Adipocyte (in vitro differentiated cells): ENCODE results near the gene DCBLD2.

Experiments used
- DNase-seq: peaks from one replicate; pipeline ENCODE4 v3.0.0-alpha.2; 2015; ENCODE audit warnings: low read depth
- H3K27me3 ChIP-seq: replicated peaks from 2 replicates; pipeline ENCODE4 v1.7.0; 2013; ENCODE audit warnings: mild to moderate bottlenecking, low read length, moderate library complexity; ENCODE audit not compliant: control insufficient read depth, insufficient read depth
- H3K36me3 ChIP-seq: 2 replicates; pipeline ENCODE4 v1.7.0; 2013; ENCODE audit warnings: low read length, mild to moderate bottlenecking, moderate library complexity; ENCODE audit not compliant: control insufficient read depth, insufficient read depth, severe bottlenecking
- H3K4me1 ChIP-seq: 2 replicates; pipeline ENCODE4 v1.7.0; 2013; ENCODE audit warnings: mild to moderate bottlenecking, low read length, moderate library complexity; ENCODE audit not compliant: control insufficient read depth, insufficient read depth
- H3K4me3 ChIP-seq: 2 replicates; pipeline ENCODE4 v1.7.0; 2013; ENCODE audit warnings: mild to moderate bottlenecking, low read length, moderate library complexity
- H3K9ac ChIP-seq: 2 replicates; pipeline ENCODE4 v1.7.0; 2013; ENCODE audit warnings: mild to moderate bottlenecking, low read length, moderate library complexity
- H3K9me3 ChIP-seq: 2 replicates; pipeline ENCODE4 v1.7.0; 2013; ENCODE audit warnings: mild to moderate bottlenecking, low read length, moderate library complexity; ENCODE audit not compliant: control insufficient read depth

DCBLD2 gene

GRCh38 chr3:98827221-98827920, 74.1 kb downstream of the DCBLD2 start:
- Histone ChIP-seq H3K4me3 (no peak overlapping the region), H3K9ac (no peak overlapping the region), H3K9me3 (no peaks in the 10 kb centered on the region), H3K27me3 (no peaks in the 10 kb centered on the region), H3K4me1 (peaks cover 14% of the 10 kb centered on the region), H3K36me3 (peaks cover under 1% of the 10 kb centered on the region)
- DNase-seq = no peak

GRCh38 chr3:98826126-98826525, 75.4 kb downstream of the DCBLD2 start:
- Histone ChIP-seq H3K9ac (peak overlapping the region; percentile 8), H3K27me3 (no peaks in the 10 kb centered on the region), H3K36me3 (peaks cover 5% of the 10 kb centered on the region), H3K4me1 (peaks cover 11% of the 10 kb centered on the region), H3K9me3 (no peaks in the 10 kb centered on the region), H3K4me3 (no peak overlapping the region)
- no peak for DNase-seq

- no peak overlapping the region for H3K4me3 ChIP-seq
- no peak for DNase-seq
Observed at GRCh38 chr3:98824256-98824655, 77.2 kb downstream of the DCBLD2 start.

GRCh38 chr3:98823791-98824190, 77.7 kb downstream of the DCBLD2 start:
- Histone ChIP-seq H3K27me3 (no peaks in the 10 kb centered on the region), H3K9me3 (no peaks in the 10 kb centered on the region), H3K4me3 (no peak overlapping the region), H3K9ac (no peak overlapping the region), H3K36me3 (peaks cover 22% of the 10 kb centered on the region), H3K4me1 (peaks cover 10% of the 10 kb centered on the region)
- DNase-seq = no peak

More at GRCh38 chr3:98824256-98824655, 77.2 kb downstream of the DCBLD2 start:
- Histone ChIP-seq H3K27me3 (no peaks in the 10 kb centered on the region), H3K9ac (no peak overlapping the region), H3K36me3 (peaks cover 17% of the 10 kb centered on the region), H3K9me3 (no peaks in the 10 kb centered on the region), H3K4me1 (peaks cover 10% of the 10 kb centered on the region)

- Histone ChIP-seq H3K36me3 (peaks cover 39% of the 10 kb centered on the region), H3K27me3 (no peaks in the 10 kb centered on the region)
- peak; percentile 28 for DNase-seq
Observed at GRCh38 chr3:98821063-98821462, 80.4 kb downstream of the DCBLD2 start.

GRCh38 chr3:98817547-98818041, 83.9 kb downstream of the DCBLD2 start:
- Histone ChIP-seq H3K9me3 (no peaks in the 10 kb centered on the region), H3K27me3 (no peaks in the 10 kb centered on the region), H3K36me3 (peaks cover 52% of the 10 kb centered on the region), H3K4me3 (no peak overlapping the region), H3K4me1 (peaks cover 11% of the 10 kb centered on the region), H3K9ac (no peak overlapping the region)
- peak; percentile 87 for DNase-seq

More at GRCh38 chr3:98821063-98821462, 80.4 kb downstream of the DCBLD2 start:
- Histone ChIP-seq H3K4me1 (peaks cover 8% of the 10 kb centered on the region), H3K4me3 (no peak overlapping the region), H3K9ac (peak overlapping the region; percentile 14), H3K9me3 (no peaks in the 10 kb centered on the region)

GRCh38 chr3:98814817-98815420, 86.6 kb downstream of the DCBLD2 start:
- Histone ChIP-seq H3K36me3 (peaks cover 60% of the 10 kb centered on the region), H3K9me3 (no peaks in the 10 kb centered on the region), H3K9ac (peak overlapping the region; percentile 38), H3K27me3 (no peaks in the 10 kb centered on the region), H3K4me1 (peaks cover 18% of the 10 kb centered on the region), H3K4me3 (no peak overlapping the region)
- peak; percentile 60 for DNase-seq

- H3K4me3 ChIP-seq = no peak overlapping the region
- no peak overlapping the region for H3K9ac ChIP-seq
- DNase-seq = peak; percentile 72
- H3K36me3 ChIP-seq = peaks cover 62% of the 10 kb centered on the region
- H3K27me3 ChIP-seq = no peaks in the 10 kb centered on the region
- no peaks in the 10 kb centered on the region for H3K9me3 ChIP-seq
- H3K4me1 ChIP-seq = peaks cover 24% of the 10 kb centered on the region
Observed at GRCh38 chr3:98812851-98813374, 88.6 kb downstream of the DCBLD2 start.

GRCh38 chr3:98811048-98811447, 90.4 kb downstream of the DCBLD2 start:
- Histone ChIP-seq H3K36me3 (peaks cover 69% of the 10 kb centered on the region), H3K9me3 (no peaks in the 10 kb centered on the region), H3K4me3 (no peak overlapping the region), H3K9ac (no peak overlapping the region), H3K27me3 (no peaks in the 10 kb centered on the region), H3K4me1 (peaks cover 24% of the 10 kb centered on the region)
- no peak for DNase-seq

GRCh38 chr3:98809557-98809956, 91.9 kb downstream of the DCBLD2 start:
- Histone ChIP-seq H3K4me1 (peaks cover 13% of the 10 kb centered on the region), H3K27me3 (no peaks in the 10 kb centered on the region), H3K4me3 (no peak overlapping the region), H3K36me3 (peaks cover 83% of the 10 kb centered on the region), H3K9me3 (no peaks in the 10 kb centered on the region), H3K9ac (no peak overlapping the region)
- peak; percentile 18 for DNase-seq

- peaks cover 71% of the 10 kb centered on the region for H3K36me3 ChIP-seq
- peaks cover 13% of the 10 kb centered on the region for H3K4me1 ChIP-seq
- DNase-seq = no peak
- H3K9ac ChIP-seq = no peak overlapping the region
- H3K27me3 ChIP-seq = no peaks in the 10 kb centered on the region
- H3K4me3 ChIP-seq = no peak overlapping the region
- H3K9me3 ChIP-seq = no peaks in the 10 kb centered on the region
Observed at GRCh38 chr3:98808071-98808470, 93.4 kb downstream of the DCBLD2 start.
